HG03571 (cell line): ENCODE data around the gene SHB.
A peak's percentile ranks its signal among the peaks of the same experiment; 100 is the strongest.

Experiments used
- ATAC-seq: cut with Tn5 transposase; IDR thresholded peaks from one replicate; pipeline ENCODE4 v1.9.1; 2021; ENCODE audit not compliant: unreplicated experiment

The SHB gene

GRCh38 chr9:37971108-37971459 is 97.9 kb downstream of the SHB start:
- ATAC-seq, result no peak

GRCh38 chr9:37970301-37971107 is 98.5 kb downstream of the SHB start:
- ATAC-seq, result no peak

GRCh38 chr9:37969558-37970300 is 99.3 kb downstream of the SHB start:
- ATAC-seq, result no peak

GRCh38 chr9:37969130-37969529 is 99.9 kb downstream of the SHB start:
- ATAC-seq, result no peak

- no peak for ATAC-seq
Observed at GRCh38 chr9:37968228-37968701, 100.8 kb downstream of the SHB start.

GRCh38 chr9:37967761-37968080 is 101.3 kb downstream of the SHB start:
- no peak for ATAC-seq

- no peak for ATAC-seq
Observed at GRCh38 chr9:37967014-37967760, 101.8 kb downstream of the SHB start.

GRCh38 chr9:37966412-37967013 is 102.5 kb downstream of the SHB start:
- ATAC-seq, result peak; percentile 60

- peak; percentile 59 for ATAC-seq
Observed at GRCh38 chr9:37965676-37966345, 103.2 kb downstream of the SHB start.

- no peak for ATAC-seq
Observed at GRCh38 chr9:37965116-37965515, 103.9 kb downstream of the SHB start.

- ATAC-seq, result no peak
Observed at GRCh38 chr9:37964740-37965081, 104.3 kb downstream of the SHB start.

GRCh38 chr9:37963936-37964739 is 104.9 kb downstream of the SHB start:
- ATAC-seq, result no peak

- no peak for ATAC-seq
Observed at GRCh38 chr9:37961351-37961750, 107.7 kb downstream of the SHB start.

- ATAC-seq, result no peak
Observed at GRCh38 chr9:37960631-37961030, 108.4 kb downstream of the SHB start.

GRCh38 chr9:37959976-37960375 is 109.1 kb downstream of the SHB start:
- ATAC-seq, result no peak

GRCh38 chr9:37958154-37958553 is 110.9 kb downstream of the SHB start:
- ATAC-seq, result no peak

GRCh38 chr9:37957664-37957953 is 111.4 kb downstream of the SHB start:
- no peak for ATAC-seq

GRCh38 chr9:37956904-37957663 is 111.9 kb downstream of the SHB start:
- ATAC-seq, result no peak

GRCh38 chr9:37956423-37956820 is 112.6 kb downstream of the SHB start:
- no peak for ATAC-seq
